NCI-H2196 (cell line): ENCODE measurements around the gene CLMP.

ENCODE experiments used
- DNase-seq: peaks from one replicate; lab custom pipeline; 2025; ENCODE audit not compliant: unreplicated experiment; lab: John Stamatoyannopoulos, UW

CLMP gene

GRCh38 chr11:123191939-123192338 lies 3.1 kb downstream of the CLMP start:
- DNase-seq = no peak

GRCh38 chr11:123190518-123190917 lies 4.5 kb downstream of the CLMP start:
- no peak for DNase-seq

- DNase-seq = no peak
These were observed 6.4 kb downstream of the CLMP start for GRCh38 chr11:123188508-123189165.

- DNase-seq = no peak
These were observed 7.2 kb downstream of the CLMP start for GRCh38 chr11:123187665-123188507.

- no peak for DNase-seq
These were observed 7.8 kb downstream of the CLMP start for GRCh38 chr11:123187248-123187647.

GRCh38 chr11:123186286-123186685 lies 8.8 kb downstream of the CLMP start:
- no peak for DNase-seq

GRCh38 chr11:123185326-123185725 lies 9.7 kb downstream of the CLMP start:
- DNase-seq = no peak

DNA sequence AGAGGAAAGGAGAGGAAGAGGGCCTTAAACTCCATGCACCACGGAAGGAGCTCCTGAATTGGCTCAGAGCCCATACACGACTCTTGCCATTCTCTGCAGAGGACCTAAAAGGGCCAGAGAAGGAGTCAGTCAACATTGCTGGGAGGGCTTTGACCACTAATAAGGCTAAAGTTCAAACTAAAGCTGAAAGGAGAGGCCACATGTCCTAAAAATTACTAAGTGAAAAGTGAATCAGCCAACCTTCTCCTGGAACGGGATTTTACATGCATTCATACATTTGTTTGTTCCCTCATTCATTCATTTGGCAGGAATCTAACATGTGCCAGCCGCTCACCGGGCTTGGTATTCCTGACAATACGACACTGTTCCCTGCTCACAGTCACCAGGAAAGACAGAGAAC lies 10.5 kb downstream of the CLMP start:
- DNase-seq = no peak

- DNase-seq = no peak
These were observed 11.5 kb downstream of the CLMP start for GRCh38 chr11:123183391-123184099.

DNA sequence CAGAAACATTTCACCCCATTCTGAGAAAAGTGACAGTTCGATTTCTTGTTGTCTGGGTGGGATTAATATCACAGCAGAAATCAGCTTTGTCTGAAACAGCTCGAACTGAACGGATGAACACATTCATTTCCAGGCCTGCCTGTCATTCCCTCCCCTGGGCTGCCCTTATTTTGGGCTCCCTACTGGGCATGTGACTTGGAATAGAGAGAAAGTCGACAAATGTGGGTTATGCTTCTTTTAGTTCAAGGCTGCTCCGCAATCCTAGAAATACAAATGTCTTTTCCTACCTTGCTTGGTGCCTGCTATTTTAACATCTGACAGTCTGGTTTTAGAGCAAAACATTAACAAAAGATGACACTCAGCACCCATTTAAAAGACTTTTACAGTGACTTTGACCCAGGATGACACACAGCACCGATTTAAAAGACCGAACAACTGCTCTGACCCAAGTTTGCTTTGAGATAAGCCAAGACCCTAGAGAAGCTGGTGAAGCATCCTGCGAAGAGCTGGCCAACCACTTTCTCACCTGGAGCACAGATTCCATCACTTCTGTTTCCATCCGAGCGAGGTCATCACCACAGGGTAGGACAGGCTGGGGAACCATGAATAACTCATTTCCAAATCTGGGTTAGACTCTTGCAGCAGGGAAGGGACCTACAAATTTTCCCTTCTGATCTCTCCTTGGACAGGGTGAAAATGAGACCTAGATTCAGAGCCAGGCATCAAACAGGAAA lies 13.1 kb downstream of the CLMP start:
- DNase-seq = no peak

DNA sequence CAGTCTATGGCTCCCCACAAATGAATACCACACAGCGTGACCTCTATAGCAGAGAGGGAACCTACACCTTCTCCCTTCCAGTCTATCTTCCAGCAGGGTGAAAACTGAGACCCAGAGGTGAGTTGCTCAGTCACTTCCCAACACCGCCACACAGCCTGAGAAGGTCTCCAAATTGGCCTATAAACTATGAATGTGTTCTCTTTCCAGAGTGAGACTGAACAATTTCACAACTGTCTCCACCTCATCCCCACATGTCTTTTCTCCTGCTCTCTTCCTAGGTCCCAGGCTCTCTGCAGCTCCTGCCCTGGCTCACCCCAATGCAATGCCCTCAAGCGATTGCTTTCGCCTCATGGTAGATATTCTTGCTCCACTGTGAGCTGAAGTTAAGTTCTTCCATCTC lies 14.0 kb downstream of the CLMP start:
- no peak for DNase-seq

DNA sequence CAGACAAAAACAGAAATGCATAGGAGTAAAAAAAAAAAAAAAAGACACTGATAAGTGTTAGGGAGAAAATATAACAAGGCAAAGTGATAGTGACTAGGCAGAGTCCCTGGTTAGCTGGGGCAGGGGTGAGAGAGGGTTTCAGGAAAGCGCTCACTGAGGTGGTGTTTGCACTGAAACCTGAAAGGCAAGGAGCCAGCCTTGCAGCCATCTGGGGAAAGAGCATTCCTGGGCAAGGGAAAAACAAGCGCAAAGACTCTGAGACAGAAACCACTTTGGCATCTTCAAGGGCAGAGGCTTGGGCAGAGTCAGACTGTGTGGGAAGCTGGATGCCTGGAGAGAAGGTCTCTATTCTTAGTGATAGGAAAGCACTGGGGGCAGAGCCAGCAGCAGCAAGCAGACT lies 14.5 kb downstream of the CLMP start:
- no peak for DNase-seq

GRCh38 chr11:123180166-123180565 lies 14.9 kb downstream of the CLMP start:
- no peak for DNase-seq

GRCh38 chr11:123179586-123179985 lies 15.5 kb downstream of the CLMP start:
- DNase-seq = no peak

DNA sequence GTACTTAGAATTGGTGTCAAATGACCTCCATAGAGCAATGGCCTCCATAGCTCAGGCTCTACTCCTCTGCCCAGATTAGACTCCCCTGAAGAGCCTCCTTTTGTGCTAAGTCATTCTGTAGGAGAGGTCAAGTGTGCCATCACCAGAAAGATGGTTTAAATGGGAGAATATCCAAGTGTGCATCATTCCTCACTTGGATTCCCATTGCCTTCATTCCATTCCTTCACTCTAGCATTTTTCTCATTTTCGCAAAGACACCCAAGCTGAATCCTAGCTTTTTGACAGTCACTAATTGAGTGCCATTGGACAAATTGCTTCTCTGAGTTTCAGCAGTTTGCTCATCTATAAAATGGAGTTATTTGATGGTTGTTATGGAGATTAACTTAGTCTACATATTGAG lies 16.9 kb downstream of the CLMP start:
- DNase-seq = no peak

DNA sequence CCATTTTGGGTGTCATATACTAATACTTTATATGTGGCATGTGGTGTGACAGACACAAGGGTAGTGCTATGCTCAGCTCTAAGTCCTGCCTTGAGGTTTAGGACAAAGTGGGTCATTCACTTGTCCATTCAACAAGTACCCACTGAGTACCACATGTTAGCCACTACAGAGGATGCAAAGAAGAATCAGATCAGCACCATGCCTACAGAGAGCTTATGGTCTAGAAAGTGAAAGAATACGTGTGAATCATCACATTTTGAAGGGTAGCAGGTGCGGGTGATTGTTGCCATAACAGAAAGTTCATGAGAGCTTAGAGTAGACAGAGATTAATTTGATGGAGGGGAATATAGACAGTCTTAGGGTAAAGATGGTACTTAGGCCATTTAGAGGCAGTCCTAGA lies 18.3 kb downstream of the CLMP start:
- DNase-seq = no peak

GRCh38 chr11:123174196-123175183 lies 20.6 kb downstream of the CLMP start:
- no peak for DNase-seq

GRCh38 chr11:123173856-123174186 lies 21.2 kb downstream of the CLMP start:
- DNase-seq = no peak

- DNase-seq = no peak
These were observed 21.8 kb downstream of the CLMP start for GRCh38 chr11:123173040-123173855.
